Measurements from ENCODE around the gene CHORDC1. TPM values are rescaled to one million over a fixed set of nuclear protein-coding genes. Genes with fewer than 3 reads are reported as not detected.

Gene CHORDC1
- 10 to 100 TPM; 10.5 to 41.8 (median 13.6) TPM for polyA plus RNA-seq
- long read RNA-seq, donor 1, full-length matches to known transcripts = 9 of 57 reads
- long read RNA-seq, donor 1, partial matches to known transcripts = 48 of 57 reads
- long read RNA-seq, donor 1, other reads (novel, unspliced or antisense) = 0 of 57 reads
- long read RNA-seq, donor 2, full-length matches to known transcripts = 1 of 1 reads
- long read RNA-seq, donor 2, partial matches to known transcripts = 0 of 1 reads
- long read RNA-seq, donor 2, other reads (novel, unspliced or antisense) = 0 of 1 reads
- long read RNA-seq, donor 3, partial matches to known transcripts = 10 of 12 reads
- long read RNA-seq, donor 3, other reads (novel, unspliced or antisense) = 0 of 12 reads
- long read RNA-seq, donor 4 = 0 reads
- long read RNA-seq, donor 5, partial matches to known transcripts = 0 of 1 reads
- long read RNA-seq, donor 5, other reads (novel, unspliced or antisense) = 0 of 1 reads
- long read RNA-seq, donor 6, partial matches to known transcripts = 6 of 6 reads
- long read RNA-seq, donor 6, other reads (novel, unspliced or antisense) = 0 of 6 reads
- long read RNA-seq, donor 7 = 0 reads
- long read RNA-seq, donor 8 = 0 reads
- long read RNA-seq, donor 9, partial matches to known transcripts = 0 of 1 reads
- long read RNA-seq, donor 9, other reads (novel, unspliced or antisense) = 0 of 1 reads
- long read RNA-seq, donor 10, transcript CHORDC1-201 (11 exons, 2,654 nt) = major isoform, 6 of 22 reads
- long read RNA-seq, donor 10, partial matches to known transcripts = 15 of 22 reads
- long read RNA-seq, donor 10, other reads (novel, unspliced or antisense) = 0 of 22 reads

DNA sequence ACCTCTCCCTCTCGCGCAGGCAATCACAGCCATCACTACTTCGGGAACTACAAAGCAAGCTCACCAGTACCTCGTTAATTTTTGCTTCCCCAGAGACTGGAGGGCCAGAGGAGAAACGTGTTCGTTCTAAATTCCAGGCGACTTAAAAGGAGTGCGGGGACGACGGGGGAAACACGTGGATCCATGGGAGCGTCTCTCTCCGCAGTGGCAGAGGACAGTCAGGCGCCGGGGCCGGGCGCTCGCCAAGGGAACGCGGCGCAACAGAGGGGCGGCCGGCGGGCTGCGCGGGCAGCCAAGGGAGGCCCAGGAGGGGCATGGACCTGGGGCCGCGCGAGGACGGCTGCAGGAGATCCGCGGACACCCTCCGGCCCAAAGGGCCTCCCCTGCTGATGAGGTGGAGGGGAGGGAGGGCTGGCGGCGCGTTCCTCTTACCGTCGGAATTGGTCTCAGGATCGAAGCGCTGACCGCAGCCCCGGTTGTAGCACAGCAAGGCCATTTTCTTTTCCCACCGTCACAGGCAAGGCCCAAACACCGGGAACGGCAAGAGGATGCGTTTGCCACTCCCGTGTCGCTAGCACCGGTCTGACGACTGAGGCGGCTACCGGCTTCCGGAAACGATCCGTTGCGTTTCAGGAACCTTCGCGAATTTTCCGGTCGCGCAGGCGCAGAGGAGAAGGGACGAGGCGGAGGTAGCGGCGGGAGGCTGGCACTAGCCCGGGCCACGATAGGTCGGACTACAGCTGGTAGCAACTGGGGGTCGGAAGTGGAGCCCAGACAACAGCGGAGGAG, at the start of gene CHORDC1:
TSS of gene CHORDC1 (minus strand) at position 591 of the 789 bp plus-strand sequence. CDS start at position 496, 95 bp downstream.
- peaks cover 0 to 15% (median 10%) of the 10 kb centered on the region in 3 donors for H3K4me1 ChIP-seq (ENCODE audit: control insufficient read depth in 3 of 3, insufficient read depth in 2 of 3, low read depth in 1 of 3, low read length in 2 of 3)
- H3K27me3 ChIP-seq (ENCODE audit: control insufficient read depth in 3 of 3, insufficient read depth in 3 of 3, low read length in 3 of 3) = no peaks in the 10 kb centered on the region
- H3K27ac ChIP-seq (ENCODE audit: low read depth in 1 of 3, low read length in 2 of 3) = peak within 1 kb of the TSS; percentile 79 to 91 (median 88)
- no peak for FAIRE-seq
- no peaks in the 10 kb centered on the region for H3K36me3 ChIP-seq (ENCODE audit: control insufficient read depth in 3 of 3, insufficient read depth in 2 of 3, low read depth in 1 of 3, low read length in 3 of 3)
- no peaks in the 10 kb centered on the region for H3K9me3 ChIP-seq (ENCODE audit: control insufficient read depth in 2 of 2, insufficient read depth in 1 of 2, low read depth in 1 of 2, low read length in 1 of 2)
- 0 to 1% (median 0%) methylated on average over 63 to 71 of the region's 71 CpGs for WGBS, 3 donors
- peak within 1 kb of the TSS; percentile 78 to 83 (median 80) for H3K4me3 ChIP-seq (ENCODE audit: low read depth in 1 of 3, low read length in 3 of 3)
- DNase-seq = peak; percentile 93 to 95

DNA sequence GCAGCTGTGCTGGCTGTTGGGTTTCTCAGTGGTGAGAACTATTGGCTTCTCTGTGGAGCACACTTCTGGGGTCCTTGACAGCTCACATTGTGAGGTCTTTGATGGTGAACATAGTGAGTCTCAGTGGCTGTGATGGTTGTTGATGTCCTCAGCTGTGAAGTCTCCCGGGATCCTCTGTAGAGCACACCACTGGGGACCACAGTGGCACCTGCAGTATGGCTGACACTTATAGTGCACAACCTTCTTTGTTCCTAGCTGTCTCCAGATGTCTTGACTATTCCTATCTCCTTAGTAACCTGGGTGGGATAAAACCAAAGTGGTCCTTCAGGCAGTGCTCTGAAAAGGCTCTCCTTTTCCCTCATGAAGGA, 34.3 kb upstream of the CHORDC1 start:
- Histone ChIP-seq H3K36me3 (ENCODE audit: control insufficient read depth in 3 of 3, insufficient read depth in 2 of 3, low read depth in 1 of 3, low read length in 3 of 3) (no peaks in the 10 kb centered on the region), H3K9me3 (ENCODE audit: control insufficient read depth in 2 of 2, insufficient read depth in 1 of 2, low read depth in 1 of 2, low read length in 1 of 2) (no peaks in the 10 kb centered on the region), H3K27me3 (ENCODE audit: control insufficient read depth in 3 of 3, insufficient read depth in 3 of 3, low read length in 3 of 3) (peaks cover 0 to 3% (median 0%) of the 10 kb centered on the region in 3 donors), H3K4me3 (ENCODE audit: low read depth in 1 of 3, low read length in 3 of 3) (no peak overlapping the region), H3K4me1 (ENCODE audit: control insufficient read depth in 3 of 3, insufficient read depth in 2 of 3, low read depth in 1 of 3, low read length in 2 of 3) (no peaks in the 10 kb centered on the region), H3K27ac (ENCODE audit: low read depth in 1 of 3, low read length in 2 of 3) (no peak overlapping the region)
- WGBS, 3 donors = 84 to 90% (median 89%) methylated on average over 1 of the region's 1 CpG
- DNase-seq (no peak), FAIRE-seq (no peak)

DNA sequence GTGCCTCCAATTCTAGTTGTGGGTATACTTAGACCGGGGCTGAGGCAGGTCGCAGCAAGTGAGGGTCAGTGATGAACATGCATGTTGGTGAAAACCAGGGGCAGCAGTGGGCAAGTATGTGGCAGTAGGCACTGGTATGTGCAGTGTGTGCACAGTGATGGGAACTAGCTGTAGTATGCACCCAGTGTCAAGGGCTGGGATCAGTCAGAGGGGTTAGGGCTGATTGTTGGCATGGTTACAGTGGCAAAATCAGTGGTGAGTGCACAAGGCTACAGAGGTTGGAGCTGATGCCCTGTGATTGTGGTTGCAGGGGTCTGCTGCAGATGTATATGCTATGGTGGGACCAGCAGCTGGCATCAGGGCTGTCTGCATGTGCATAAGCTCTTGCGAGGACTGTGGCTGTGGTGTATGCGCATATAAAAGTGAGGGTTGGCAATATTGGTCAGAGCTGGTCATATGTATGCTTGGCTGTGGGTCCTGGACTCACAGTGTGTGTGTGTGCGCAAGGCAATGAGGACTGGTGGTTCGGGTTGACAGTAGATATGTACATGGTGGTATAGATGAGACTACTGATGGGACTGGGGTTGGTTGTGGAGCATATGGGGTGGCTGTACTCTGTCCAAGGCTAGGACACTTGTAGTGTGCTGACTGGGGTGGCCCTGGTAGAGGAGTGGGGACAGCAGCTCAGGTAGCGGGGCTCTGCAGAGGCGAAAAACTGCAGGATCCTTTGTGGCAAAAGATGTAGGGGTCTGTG, 33.7 kb upstream of the CHORDC1 start:
- H3K27me3 ChIP-seq (ENCODE audit: control insufficient read depth in 3 of 3, insufficient read depth in 3 of 3, low read length in 3 of 3) = peaks cover 0 to 3% (median 0%) of the 10 kb centered on the region in 3 donors
- WGBS, 3 donors = 78 to 89% (median 81%) methylated on average over 8 of the region's 8 CpGs
- FAIRE-seq = no peak
- H3K27ac ChIP-seq (ENCODE audit: low read depth in 1 of 3, low read length in 2 of 3) = no peak overlapping the region
- H3K36me3 ChIP-seq (ENCODE audit: control insufficient read depth in 3 of 3, insufficient read depth in 2 of 3, low read depth in 1 of 3, low read length in 3 of 3) = no peaks in the 10 kb centered on the region
- no peaks in the 10 kb centered on the region for H3K9me3 ChIP-seq (ENCODE audit: control insufficient read depth in 2 of 2, insufficient read depth in 1 of 2, low read depth in 1 of 2, low read length in 1 of 2)
- DNase-seq = no peak
- no peaks in the 10 kb centered on the region for H3K4me1 ChIP-seq (ENCODE audit: control insufficient read depth in 3 of 3, insufficient read depth in 2 of 3, low read depth in 1 of 3, low read length in 2 of 3)
- no peak overlapping the region for H3K4me3 ChIP-seq (ENCODE audit: low read depth in 1 of 3, low read length in 3 of 3)

DNA sequence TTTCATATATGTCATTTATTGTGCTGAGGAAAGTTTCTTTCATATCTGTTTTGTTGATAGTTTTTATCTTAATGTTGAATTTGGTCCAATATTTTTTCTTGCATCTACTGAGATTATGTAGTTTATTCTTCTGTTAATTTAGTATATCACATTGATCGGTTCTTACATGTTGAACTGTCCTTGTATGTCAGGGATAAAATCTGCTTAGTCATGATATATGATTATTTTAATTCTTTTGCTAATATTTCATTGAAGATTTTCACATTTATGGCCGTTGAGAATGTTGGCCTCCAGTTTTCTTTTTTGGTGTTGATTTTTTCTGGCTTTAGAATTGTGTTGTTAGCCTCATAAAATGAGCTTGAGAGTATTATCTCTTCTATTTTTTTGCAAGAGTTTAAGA, 31.2 kb upstream of the CHORDC1 start:
- Histone ChIP-seq H3K4me3 (ENCODE audit: low read depth in 1 of 3, low read length in 3 of 3) (no peak overlapping the region), H3K27ac (ENCODE audit: low read depth in 1 of 3, low read length in 2 of 3) (no peak overlapping the region), H3K27me3 (ENCODE audit: control insufficient read depth in 3 of 3, insufficient read depth in 3 of 3, low read length in 3 of 3) (peaks cover 0 to 3% (median 0%) of the 10 kb centered on the region in 3 donors), H3K36me3 (ENCODE audit: control insufficient read depth in 3 of 3, insufficient read depth in 2 of 3, low read depth in 1 of 3, low read length in 3 of 3) (no peaks in the 10 kb centered on the region), H3K9me3 (ENCODE audit: control insufficient read depth in 2 of 2, insufficient read depth in 1 of 2, low read depth in 1 of 2, low read length in 1 of 2) (no peaks in the 10 kb centered on the region), H3K4me1 (ENCODE audit: control insufficient read depth in 3 of 3, insufficient read depth in 2 of 3, low read depth in 1 of 3, low read length in 2 of 3) (no peaks in the 10 kb centered on the region)
- FAIRE-seq (no peak), DNase-seq (no peak)
- WGBS, 3 donors = 45 to 69% (median 56%) methylated on average over 2 of the region's 2 CpGs

DNA sequence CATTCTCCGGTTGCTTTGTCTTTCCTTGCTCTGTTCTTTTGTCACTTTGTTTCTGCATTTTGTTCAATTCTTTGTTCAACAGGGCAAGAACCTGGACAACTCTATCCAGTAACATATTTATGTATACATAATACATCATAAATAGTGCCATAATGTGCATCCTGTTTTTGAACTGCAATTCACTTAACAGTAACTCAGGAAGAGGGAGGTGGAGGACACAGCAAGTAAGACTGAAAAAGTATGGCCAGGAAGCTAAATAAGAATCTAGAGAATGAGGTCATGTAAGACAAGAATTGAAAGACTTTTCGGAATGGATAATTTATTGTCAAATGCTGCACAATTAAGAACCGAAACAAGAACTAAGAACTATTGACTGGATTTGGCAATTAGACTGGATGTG, 29.2 kb upstream of the CHORDC1 start:
- no peaks in the 10 kb centered on the region for H3K36me3 ChIP-seq (ENCODE audit: control insufficient read depth in 3 of 3, insufficient read depth in 2 of 3, low read depth in 1 of 3, low read length in 3 of 3)
- DNase-seq = no peak
- H3K27ac ChIP-seq (ENCODE audit: low read depth in 1 of 3, low read length in 2 of 3) = no peak overlapping the region
- no peak for FAIRE-seq
- no peaks in the 10 kb centered on the region for H3K9me3 ChIP-seq (ENCODE audit: control insufficient read depth in 2 of 2, insufficient read depth in 1 of 2, low read depth in 1 of 2, low read length in 1 of 2)
- peaks cover 0 to 3% (median 0%) of the 10 kb centered on the region in 3 donors for H3K27me3 ChIP-seq (ENCODE audit: control insufficient read depth in 3 of 3, insufficient read depth in 3 of 3, low read length in 3 of 3)
- WGBS, 3 donors = 82 to 88% (median 82%) methylated on average over 3 of the region's 3 CpGs
- H3K4me1 ChIP-seq (ENCODE audit: control insufficient read depth in 3 of 3, insufficient read depth in 2 of 3, low read depth in 1 of 3, low read length in 2 of 3) = no peaks in the 10 kb centered on the region
- H3K4me3 ChIP-seq (ENCODE audit: low read depth in 1 of 3, low read length in 3 of 3) = no peak overlapping the region

DNA sequence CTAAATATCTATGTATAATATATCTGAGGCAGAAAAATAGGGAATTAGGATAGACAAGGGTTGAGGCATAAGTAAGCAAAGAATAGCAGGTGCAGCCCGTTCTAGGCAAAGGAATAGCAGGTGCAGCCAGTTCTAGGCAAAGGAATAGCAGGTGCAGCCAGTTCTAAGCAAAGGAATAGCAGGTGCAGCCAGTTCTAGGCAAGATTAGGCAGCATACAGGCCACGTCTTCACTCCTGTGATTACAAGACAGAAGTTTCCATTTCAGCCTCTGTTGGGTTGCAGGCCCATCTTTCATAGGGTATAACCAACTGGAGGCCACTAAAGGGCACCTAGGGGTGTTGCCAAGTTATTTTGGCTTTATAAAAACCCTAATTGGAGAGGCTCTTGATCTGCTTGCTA, 28.8 kb upstream of the CHORDC1 start:
- FAIRE-seq = no peak
- Histone ChIP-seq H3K36me3 (ENCODE audit: control insufficient read depth in 3 of 3, insufficient read depth in 2 of 3, low read depth in 1 of 3, low read length in 3 of 3) (no peaks in the 10 kb centered on the region), H3K27me3 (ENCODE audit: control insufficient read depth in 3 of 3, insufficient read depth in 3 of 3, low read length in 3 of 3) (peaks cover 0 to 3% (median 0%) of the 10 kb centered on the region in 3 donors), H3K9me3 (ENCODE audit: control insufficient read depth in 2 of 2, insufficient read depth in 1 of 2, low read depth in 1 of 2, low read length in 1 of 2) (no peaks in the 10 kb centered on the region), H3K4me3 (ENCODE audit: low read depth in 1 of 3, low read length in 3 of 3) (no peak overlapping the region), H3K27ac (ENCODE audit: low read depth in 1 of 3, low read length in 2 of 3) (no peak overlapping the region), H3K4me1 (ENCODE audit: control insufficient read depth in 3 of 3, insufficient read depth in 2 of 3, low read depth in 1 of 3, low read length in 2 of 3) (no peaks in the 10 kb centered on the region)
- WGBS, 3 donors = 7 to 49% (median 25%) methylated on average over 2 of the region's 2 CpGs
- no peak for DNase-seq

DNA sequence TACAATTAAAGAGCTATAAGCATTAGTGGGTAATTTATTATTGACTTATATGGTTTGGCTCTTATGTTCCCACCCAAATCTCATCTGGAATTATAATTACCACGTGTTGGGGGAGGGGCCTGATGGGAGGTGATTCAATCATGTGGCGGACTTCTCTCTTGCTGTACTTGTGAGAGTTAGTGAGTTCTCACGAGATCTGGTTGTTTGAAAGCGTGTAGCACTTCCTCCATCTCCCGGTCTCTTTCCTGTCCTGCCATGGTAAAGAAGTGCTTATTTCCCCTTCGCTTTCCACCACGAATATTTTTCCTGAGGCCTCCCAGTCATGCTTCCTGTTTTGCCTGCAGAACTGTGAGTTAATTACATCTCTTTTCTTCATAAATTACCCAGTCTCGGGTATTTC, 28.1 kb upstream of the CHORDC1 start:
- no peak overlapping the region for H3K27ac ChIP-seq (ENCODE audit: low read depth in 1 of 3, low read length in 2 of 3)
- no peak for DNase-seq
- H3K27me3 ChIP-seq (ENCODE audit: control insufficient read depth in 3 of 3, insufficient read depth in 3 of 3, low read length in 3 of 3) = no peaks in the 10 kb centered on the region
- FAIRE-seq = no peak
- WGBS, 3 donors = 54 to 69% (median 55%) methylated on average over 8 of the region's 8 CpGs
- no peaks in the 10 kb centered on the region for H3K4me1 ChIP-seq (ENCODE audit: control insufficient read depth in 3 of 3, insufficient read depth in 2 of 3, low read depth in 1 of 3, low read length in 2 of 3)
- no peaks in the 10 kb centered on the region for H3K9me3 ChIP-seq (ENCODE audit: control insufficient read depth in 2 of 2, insufficient read depth in 1 of 2, low read depth in 1 of 2, low read length in 1 of 2)
- no peaks in the 10 kb centered on the region for H3K36me3 ChIP-seq (ENCODE audit: control insufficient read depth in 3 of 3, insufficient read depth in 2 of 3, low read depth in 1 of 3, low read length in 3 of 3)
- H3K4me3 ChIP-seq (ENCODE audit: low read depth in 1 of 3, low read length in 3 of 3) = no peak overlapping the region
